Embryonic facial prominence (tissue), 1 donor: ENCODE data around the gene UNC119.

Source experiments
- DNase-seq: peaks from one replicate; pipeline ENCODE4 v3.0.0-alpha.2; 2016; ENCODE audit errors: extremely low spot score

UNC119 gene

GRCh38 chr17:28498652-28499363 lies 53.6 kb downstream of the UNC119 start:
- no peak for DNase-seq

- no peak for DNase-seq
Measured at GRCh38 chr17:28497931-28498330, 54.5 kb downstream of the UNC119 start.
